Retina (tissue), 1 donor: ENCODE measurements around the gene SNX14.

ENCODE experiments used
- DNase-seq: peaks from one replicate; pipeline ENCODE4 v3.0.0-alpha.2; 2016

The SNX14 gene

GRCh38 chr6:85463621-85464259 lies 129.9 kb downstream of the SNX14 start:
- DNase-seq, result no peak

- DNase-seq, result no peak
Observed at GRCh38 chr6:85462673-85463072, 131.0 kb downstream of the SNX14 start.

GRCh38 chr6:85461798-85462170 lies 131.9 kb downstream of the SNX14 start:
- DNase-seq, result no peak

DNA sequence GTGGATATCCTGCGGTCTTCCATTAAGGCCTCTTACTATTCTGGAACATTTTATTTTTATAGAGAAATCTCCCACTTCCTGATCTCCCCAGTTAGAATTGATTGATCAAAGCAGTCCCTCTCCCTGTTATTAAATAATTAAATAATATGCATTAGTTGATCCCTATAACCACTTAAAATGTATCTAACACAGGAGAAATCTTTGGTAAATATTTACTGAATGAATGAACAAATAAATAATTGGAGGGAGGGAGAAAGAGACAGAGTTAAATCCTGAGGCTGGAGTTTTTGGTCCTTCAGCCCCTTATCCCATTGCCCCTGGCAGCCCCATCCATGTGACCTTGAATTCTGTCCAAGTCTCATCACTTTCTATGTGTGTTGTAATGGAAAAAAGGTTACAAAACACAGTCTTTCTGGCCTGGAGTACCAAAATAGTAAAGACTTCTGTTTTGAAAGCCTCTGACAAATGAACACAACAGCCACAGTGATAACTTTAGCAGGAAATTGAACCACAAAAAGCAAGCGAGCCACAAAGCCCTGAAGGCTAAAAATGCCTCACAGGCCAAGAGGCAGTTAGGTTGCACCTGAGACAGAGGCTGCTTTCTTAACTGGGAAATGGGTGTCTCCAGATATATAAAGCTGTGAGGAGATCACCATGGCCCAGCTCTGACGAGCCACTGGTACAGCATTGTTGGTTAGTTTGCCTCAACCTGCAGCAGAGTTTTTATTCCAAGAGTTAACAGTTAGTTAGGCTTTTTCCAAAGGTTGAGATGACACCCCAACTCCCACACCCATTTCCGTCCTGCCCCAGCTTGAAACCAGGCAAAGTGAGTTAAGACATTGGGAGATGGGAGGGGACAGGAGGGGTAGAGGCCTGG lies 132.5 kb downstream of the SNX14 start:
- no peak for DNase-seq

- DNase-seq, result no peak
Observed at GRCh38 chr6:85460154-85460920, 133.3 kb downstream of the SNX14 start.

DNA sequence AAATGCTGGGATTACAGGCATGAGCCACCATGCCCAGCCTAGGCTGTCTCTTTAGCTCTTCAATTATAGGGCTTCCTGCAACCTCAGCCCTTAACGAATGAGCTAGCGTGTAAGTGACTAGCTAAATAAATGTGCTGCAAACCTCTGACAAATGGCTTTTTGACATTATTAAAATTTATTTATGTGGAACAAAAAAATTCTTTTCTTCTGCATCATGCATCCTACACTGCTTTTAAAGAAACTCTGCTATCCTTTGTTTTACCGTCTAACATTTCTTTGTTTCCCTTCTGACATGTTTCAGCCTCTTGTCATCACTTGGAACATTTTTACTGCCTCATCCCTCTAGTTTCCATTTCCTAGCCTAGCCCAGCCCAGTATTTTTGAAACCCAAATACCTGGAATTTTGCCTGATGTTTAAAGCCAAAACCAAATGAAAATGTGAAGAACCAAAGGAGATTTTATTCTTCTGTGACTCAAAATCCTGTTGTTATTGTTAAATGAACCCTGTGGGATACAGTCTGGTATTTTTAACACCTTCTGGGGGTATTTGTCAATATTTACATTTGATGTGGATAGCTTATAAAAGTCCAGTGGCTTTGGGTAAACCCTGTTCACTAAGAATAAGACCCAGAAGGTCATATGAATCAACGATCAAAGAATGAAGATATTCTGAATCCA lies 134.3 kb downstream of the SNX14 start:
- DNase-seq, result no peak

DNA sequence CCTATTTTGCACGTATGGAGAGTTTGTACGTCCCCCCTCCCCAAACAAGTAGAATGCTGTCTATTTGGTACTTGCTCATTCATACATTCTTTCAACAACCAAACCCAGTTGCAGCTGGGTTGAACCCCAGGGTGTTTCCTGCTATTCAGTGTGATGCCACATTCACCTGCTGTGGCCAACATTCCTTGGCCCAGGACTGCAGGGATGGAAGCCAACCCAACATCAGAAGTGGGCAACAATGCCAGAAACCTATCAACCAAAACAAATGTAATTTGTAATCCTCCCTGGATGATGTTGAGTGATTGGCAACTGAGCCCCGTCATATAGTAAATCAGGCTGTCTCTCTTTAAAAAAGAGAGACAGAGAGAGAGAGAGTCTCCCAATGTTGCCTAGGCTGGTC lies 134.9 kb downstream of the SNX14 start:
- DNase-seq, result no peak

- no peak for DNase-seq
Observed at GRCh38 chr6:85458184-85458583, 135.5 kb downstream of the SNX14 start.

DNA sequence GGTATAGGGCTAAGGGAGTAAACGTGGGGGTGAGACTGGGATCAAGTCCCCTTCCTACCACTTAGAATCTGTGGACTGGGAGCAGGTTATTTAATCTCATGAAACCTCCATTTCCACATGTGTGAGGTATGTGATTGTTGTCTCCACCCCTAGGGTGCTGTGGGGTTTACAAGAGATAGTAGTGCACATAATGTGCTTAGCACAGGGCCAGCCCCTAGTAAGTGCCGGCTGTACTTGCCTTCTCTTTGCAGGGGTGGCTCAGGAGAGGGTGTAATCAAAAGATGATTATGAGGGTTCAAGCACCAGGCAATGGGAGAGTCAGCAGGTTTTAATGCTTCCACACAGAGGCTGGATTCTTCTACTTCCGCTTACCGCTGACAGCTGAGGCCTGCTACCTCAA lies 136.9 kb downstream of the SNX14 start:
- no peak for DNase-seq
